ENCODE data around the gene TTYH2. TPM values are rescaled to one million over a fixed set of nuclear protein-coding genes. Genes with fewer than 3 reads are reported as not detected.

Gene TTYH2
- total and polyA plus RNA-seq, 10 of the 15 experiments (the other 5 are each of a cell fraction or from before 2014, with no cell fraction given): 0.26 to 25.2 (median 6.6) TPM

DNA sequence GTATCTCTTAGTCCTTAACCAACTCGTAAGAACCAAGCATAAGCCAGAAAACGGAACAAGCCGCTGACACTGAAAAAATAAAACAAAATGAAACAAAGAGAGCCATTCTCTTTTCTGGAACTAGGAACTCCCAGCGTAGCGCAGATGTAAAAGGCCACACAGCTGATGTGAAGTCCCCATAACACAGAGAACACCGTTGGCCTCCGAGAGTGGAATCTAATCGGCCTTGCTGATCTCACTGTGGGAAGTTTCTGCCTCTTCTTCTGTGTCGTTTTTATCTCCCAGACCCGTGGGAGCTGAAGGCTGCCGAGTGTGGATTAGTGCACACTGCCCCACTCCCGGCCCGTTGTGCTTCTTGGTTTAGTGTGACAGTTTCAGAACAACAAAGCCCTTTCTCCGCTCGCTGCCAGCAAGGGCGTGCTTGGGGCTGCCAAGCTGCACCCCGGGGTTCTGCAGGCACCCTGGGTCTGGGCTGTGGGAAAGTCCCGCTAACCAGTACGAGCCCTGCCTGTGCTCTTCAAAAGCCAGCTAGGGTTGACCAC lies 21.7 kb downstream of the TTYH2 start (continued):
- TF ChIP-seq NR2C2 (IDR thresholded peaks at IDR 0.05; ENCODE audit: borderline replicate concordance, control insufficient read depth, insufficient read length, low read depth) (no peak), E4F1 (IDR thresholded peaks at IDR 0.05; ENCODE audit: borderline replicate concordance, partially characterized antibody) (no peak), IRF5 (IDR thresholded peaks at IDR 0.05; ENCODE audit: borderline replicate concordance) (no peak), FOS (IDR thresholded peaks at IDR 0.05; ENCODE audit: borderline replicate concordance, extremely low read depth, insufficient read length) (no peak), MXI1 (IDR thresholded peaks at IDR 0.05; ENCODE audit: low read depth, low read length) (peak; percentile 48; the same call in 1 of the 2 replicates), TBL1XR1 (IDR thresholded peaks at IDR 0.05; ENCODE audit: low read depth, low read length) (no peak), LARP7 (IDR thresholded peaks at IDR 0.05) (0 out of 2 replicates have a peak, but pooled peaks have one; percentile 9), DPF2 (IDR thresholded peaks at IDR 0.05) (peak; percentile 22; the same call in 1 of the 2 replicates), IKZF1 (conservative IDR thresholded peaks at IDR 0.05) (peak; percentile 37)
- TF ChIP-seq, protein P1, sequence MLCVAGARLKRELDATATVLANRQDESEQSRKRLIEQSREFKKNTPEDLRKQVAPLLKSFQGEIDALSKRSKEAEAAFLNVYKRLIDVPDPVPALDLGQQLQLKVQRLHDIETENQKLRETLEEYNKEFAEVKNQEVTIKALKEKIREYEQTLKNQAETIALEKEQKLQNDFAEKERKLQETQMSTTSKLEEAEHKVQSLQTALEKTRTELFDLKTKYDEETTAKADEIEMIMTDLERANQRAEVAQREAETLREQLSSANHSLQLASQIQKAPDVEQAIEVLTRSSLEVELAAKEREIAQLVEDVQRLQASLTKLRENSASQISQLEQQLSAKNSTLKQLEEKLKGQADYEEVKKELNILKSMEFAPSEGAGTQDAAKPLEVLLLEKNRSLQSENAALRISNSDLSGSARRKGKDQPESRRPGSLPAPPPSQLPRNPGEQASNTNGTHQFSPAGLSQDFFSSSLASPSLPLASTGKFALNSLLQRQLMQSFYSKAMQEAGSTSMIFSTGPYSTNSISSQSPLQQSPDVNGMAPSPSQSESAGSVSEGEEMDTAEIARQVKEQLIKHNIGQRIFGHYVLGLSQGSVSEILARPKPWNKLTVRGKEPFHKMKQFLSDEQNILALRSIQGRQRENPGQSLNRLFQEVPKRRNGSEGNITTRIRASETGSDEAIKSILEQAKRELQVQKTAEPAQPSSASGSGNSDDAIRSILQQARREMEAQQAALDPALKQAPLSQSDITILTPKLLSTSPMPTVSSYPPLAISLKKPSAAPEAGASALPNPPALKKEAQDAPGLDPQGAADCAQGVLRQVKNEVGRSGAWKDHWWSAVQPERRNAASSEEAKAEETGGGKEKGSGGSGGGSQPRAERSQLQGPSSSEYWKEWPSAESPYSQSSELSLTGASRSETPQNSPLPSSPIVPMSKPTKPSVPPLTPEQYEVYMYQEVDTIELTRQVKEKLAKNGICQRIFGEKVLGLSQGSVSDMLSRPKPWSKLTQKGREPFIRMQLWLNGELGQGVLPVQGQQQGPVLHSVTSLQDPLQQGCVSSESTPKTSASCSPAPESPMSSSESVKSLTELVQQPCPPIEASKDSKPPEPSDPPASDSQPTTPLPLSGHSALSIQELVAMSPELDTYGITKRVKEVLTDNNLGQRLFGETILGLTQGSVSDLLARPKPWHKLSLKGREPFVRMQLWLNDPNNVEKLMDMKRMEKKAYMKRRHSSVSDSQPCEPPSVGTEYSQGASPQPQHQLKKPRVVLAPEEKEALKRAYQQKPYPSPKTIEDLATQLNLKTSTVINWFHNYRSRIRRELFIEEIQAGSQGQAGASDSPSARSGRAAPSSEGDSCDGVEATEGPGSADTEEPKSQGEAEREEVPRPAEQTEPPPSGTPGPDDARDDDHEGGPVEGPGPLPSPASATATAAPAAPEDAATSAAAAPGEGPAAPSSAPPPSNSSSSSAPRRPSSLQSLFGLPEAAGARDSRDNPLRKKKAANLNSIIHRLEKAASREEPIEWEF (IDR thresholded peaks at IDR 0.05; ENCODE audit: insufficient replicate concordance, low read depth, low read length): peak; percentile 85

Data from GM12878 (cell line).